Stimulated activated CD4-positive, alpha-beta T cell treated with anti-CD3 and anti-CD28 coated beads, Interleukin-12 subunit alpha, Interleukin-12 subunit beta, amount 100 ng/mL, for 24 hours (primary cell): ENCODE measurements around the gene ZC3H18.
A peak's percentile ranks its signal among the peaks of the same experiment; 100 is the strongest.

ENCODE experiments used
- DNase-seq, 2 experiments: peaks; one replicate each; pipeline ENCODE4 v3.0.0-alpha.2; 2020; ENCODE audit warnings: low read depth in 2 of 2

ZC3H18 gene

GRCh38 chr16:88549671-88550245 is 20.4 kb upstream of the ZC3H18 start:
- DNase-seq: no peak

GRCh38 chr16:88550246-88550661 is 19.9 kb upstream of the ZC3H18 start:
- no peak for DNase-seq

- DNase-seq: no peak
Observed at GRCh38 chr16:88552166-88552565, 18.0 kb upstream of the ZC3H18 start.

- DNase-seq: no peak
Observed at GRCh38 chr16:88552815-88553214, 17.4 kb upstream of the ZC3H18 start.

GRCh38 chr16:88553739-88554138 is 16.5 kb upstream of the ZC3H18 start:
- no peak for DNase-seq

GRCh38 chr16:88554711-88555264 is 15.4 kb upstream of the ZC3H18 start:
- DNase-seq: no peak

- DNase-seq: no peak
Observed at GRCh38 chr16:88556294-88556988, 13.8 kb upstream of the ZC3H18 start.

- DNase-seq: no peak
Observed at GRCh38 chr16:88558457-88559442, 11.5 kb upstream of the ZC3H18 start.

GRCh38 chr16:88560714-88561484 is 9.3 kb upstream of the ZC3H18 start:
- DNase-seq: no peak

- peak in 1 of 2 experiments; percentile 36 for DNase-seq
Observed at GRCh38 chr16:88561485-88562359, 8.5 kb upstream of the ZC3H18 start.

- peak; percentile 43 to 76 for DNase-seq
Observed at GRCh38 chr16:88566158-88566557, 4.0 kb upstream of the ZC3H18 start.

GRCh38 chr16:88568710-88569613 is 1.2 kb upstream of the ZC3H18 start:
- no peak for DNase-seq

- no peak for DNase-seq
Observed at GRCh38 chr16:88569614-88569984, 604 bp upstream of the ZC3H18 start.

- DNase-seq: peak in 1 of 2 experiments; percentile 18
Observed at GRCh38 chr16:88570691-88571092, 489 bp downstream of the ZC3H18 start.

- no peak for DNase-seq
Observed at GRCh38 chr16:88575251-88575650, 5.0 kb downstream of the ZC3H18 start.

- no peak for DNase-seq
Observed at GRCh38 chr16:88576307-88576706, 6.1 kb downstream of the ZC3H18 start.

GRCh38 chr16:88577166-88577565 is 7.0 kb downstream of the ZC3H18 start:
- DNase-seq: no peak

- DNase-seq: no peak
Observed at GRCh38 chr16:88578446-88579313, 8.5 kb downstream of the ZC3H18 start.
